ENCODE data around the gene C1orf159.
"Not testable (repeated sequence)": the region's sequence is repeated elsewhere in the genome, so short reads cannot be mapped to it uniquely, and the experiment has no call there.

Gene C1orf159

GRCh38 chr1:1067860-1068516 is 47.9 kb downstream of the C1orf159 start:
- DNase-seq (ENCODE audit: low read depth in 1 of 2, low spot score in 1 of 2), result no peak

GRCh38 chr1:1067284-1067859 is 48.5 kb downstream of the C1orf159 start:
- no peak for DNase-seq (ENCODE audit: low read depth in 1 of 2, low spot score in 1 of 2)

- DNase-seq (ENCODE audit: low read depth in 1 of 2, low spot score in 1 of 2), result no peak
Observed at GRCh38 chr1:1066403-1067283, 49.2 kb downstream of the C1orf159 start.

GRCh38 chr1:1065940-1066304 is 50.0 kb downstream of the C1orf159 start:
- DNase-seq (ENCODE audit: low read depth in 1 of 2, low spot score in 1 of 2), result not testable (repeated sequence)

- DNase-seq (ENCODE audit: low read depth in 1 of 2, low spot score in 1 of 2), result no peak
Observed at GRCh38 chr1:1065265-1065939, 50.5 kb downstream of the C1orf159 start.

- peak; percentile 70 to 80 for DNase-seq (ENCODE audit: low read depth in 1 of 2, low spot score in 1 of 2)
Observed at GRCh38 chr1:1063945-1064831, 51.7 kb downstream of the C1orf159 start.

GRCh38 chr1:1063261-1063944 is 52.5 kb downstream of the C1orf159 start:
- no peak for DNase-seq (ENCODE audit: low read depth in 1 of 2, low spot score in 1 of 2)

- no peak for DNase-seq (ENCODE audit: low read depth in 1 of 2, low spot score in 1 of 2)
Observed at GRCh38 chr1:1062348-1063163, 53.3 kb downstream of the C1orf159 start.

GRCh38 chr1:1061682-1062345 is 54.1 kb downstream of the C1orf159 start:
- DNase-seq (ENCODE audit: low read depth in 1 of 2, low spot score in 1 of 2), result no peak

- DNase-seq (ENCODE audit: low read depth in 1 of 2, low spot score in 1 of 2), result no peak
Observed at GRCh38 chr1:1060281-1061000, 55.4 kb downstream of the C1orf159 start.

GRCh38 chr1:1059494-1060280 is 56.2 kb downstream of the C1orf159 start:
- peak; percentile 88 to 91 for DNase-seq (ENCODE audit: low read depth in 1 of 2, low spot score in 1 of 2)

- no peak for DNase-seq (ENCODE audit: low read depth in 1 of 2, low spot score in 1 of 2)
Observed at GRCh38 chr1:1058921-1059493, 56.9 kb downstream of the C1orf159 start.

GRCh38 chr1:1058088-1058905 is 57.6 kb downstream of the C1orf159 start:
- DNase-seq (ENCODE audit: low read depth in 1 of 2, low spot score in 1 of 2), result no peak

- DNase-seq (ENCODE audit: low read depth in 1 of 2, low spot score in 1 of 2), result not testable (repeated sequence)
Observed at GRCh38 chr1:1057769-1058087, 58.2 kb downstream of the C1orf159 start.

- no peak for DNase-seq (ENCODE audit: low read depth in 1 of 2, low spot score in 1 of 2)
Observed at GRCh38 chr1:1055841-1056736, 59.8 kb downstream of the C1orf159 start.

All from activated CD4-positive, alpha-beta T cell treated with anti-CD3 and anti-CD28 coated beads, Interleukin-2, amount 50 U/mL, for 24 hours (primary cell).